Activated effector memory CD4-positive, alpha-beta T cell treated with anti-CD3 and anti-CD28 coated beads, Interleukin-2, amount 50 U/mL, for 16 hours (primary cell): ENCODE data around the gene VPS13A.

Experiments used
- DNase-seq: peaks from one replicate; pipeline ENCODE4 v3.0.0-alpha.2; 2020

VPS13A gene

DNA sequence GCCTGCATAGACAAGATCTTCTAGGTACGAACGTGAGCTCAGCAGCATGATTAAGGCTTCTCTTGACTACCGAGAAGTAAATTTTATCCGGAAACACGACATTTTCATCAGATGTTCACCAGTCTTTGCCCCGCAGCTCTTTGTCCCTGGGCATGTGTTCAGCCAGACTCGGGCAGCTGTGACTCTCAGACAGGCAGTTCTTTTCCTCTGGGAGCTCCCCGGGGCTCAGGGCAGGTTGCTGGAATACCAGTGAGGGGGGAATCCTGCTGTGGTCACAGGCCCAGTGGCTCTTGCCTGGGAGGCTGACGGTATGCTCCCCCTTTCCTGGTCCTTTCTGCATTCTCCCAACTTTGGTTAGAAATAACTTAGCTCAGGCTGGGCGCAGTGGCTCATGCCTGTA is 284.7 kb downstream of the VPS13A start:
- DNase-seq: no peak

GRCh38 chr9:77463151-77463550 is 285.8 kb downstream of the VPS13A start:
- DNase-seq: no peak

DNA sequence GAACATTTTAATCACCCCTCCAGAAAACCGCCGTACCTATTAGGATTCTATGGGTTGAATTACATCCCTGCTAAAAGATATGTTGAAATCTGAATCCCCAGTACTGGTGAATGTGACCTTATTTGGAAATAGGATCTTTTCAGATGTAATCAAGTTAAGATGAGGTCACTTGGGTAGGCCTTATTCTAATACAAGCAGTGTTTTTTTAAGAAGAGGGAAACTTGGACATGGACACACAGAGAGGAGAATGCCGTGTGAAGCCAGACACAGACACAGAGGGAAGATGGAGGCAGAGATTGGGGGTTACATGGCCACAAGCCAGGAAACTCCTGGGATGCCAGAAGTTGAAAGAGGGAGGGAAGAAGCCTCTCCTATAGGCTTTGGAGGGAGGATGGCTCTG is 287.3 kb downstream of the VPS13A start:
- DNase-seq: no peak

GRCh38 chr9:77469515-77470231 is 292.3 kb downstream of the VPS13A start:
- no peak for DNase-seq
